ENCODE data around the gene AP4S1. TPM values are rescaled to one million over a fixed set of nuclear protein-coding genes. Genes with fewer than 3 reads are reported as not detected.

Gene AP4S1
- total and polyA plus RNA-seq, 2 of the 8 experiments (the other 6 are each of a cell fraction or from before 2014, with no cell fraction given) = 2.8 to 9.9 TPM

DNA sequence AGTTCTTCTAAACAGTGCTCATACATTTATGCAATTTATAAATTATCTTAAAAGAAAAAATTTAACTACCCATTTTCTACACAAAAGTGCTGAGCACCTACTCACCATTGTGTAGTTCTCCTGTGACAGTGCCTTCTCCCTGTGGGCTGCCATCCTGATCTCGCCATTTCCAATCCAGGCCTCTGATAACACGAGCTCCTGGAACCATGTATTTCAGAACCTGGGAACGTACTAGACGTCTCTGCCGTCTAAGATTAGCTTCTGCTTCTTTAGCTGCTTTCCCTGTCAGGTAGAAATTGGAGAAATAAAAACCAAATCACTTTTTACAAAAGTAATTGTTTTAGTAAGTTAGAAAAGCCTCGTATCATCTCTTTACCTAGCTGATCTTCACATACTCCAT lies 107.7 kb downstream of the AP4S1 start:
- no peaks in the 10 kb centered on the region for H3K23me2 ChIP-seq (ENCODE audit: low read depth, low read length)
- H3K79me2 ChIP-seq (ENCODE audit: control insufficient read depth in 1 of 2, insufficient read depth in 2 of 2, low read length in 2 of 2) = no peaks in the 10 kb centered on the region
- no peak overlapping the region for H2BK15ac ChIP-seq (ENCODE audit: low read length)
- H2AK5ac ChIP-seq (ENCODE audit: low read depth, low read length) = no peak overlapping the region
- peaks cover 2 to 76% (median 26%) of the 10 kb centered on the region in 4 experiments; a peak in 7 of 8 replicates for H3K36me3 ChIP-seq (ENCODE audit: control insufficient read depth in 2 of 4, insufficient read depth in 4 of 4, low read length in 3 of 4)
- H3K27me3 ChIP-seq (replicated peaks in 1 of 4; ENCODE audit: control insufficient read depth in 3 of 4, extremely low read depth in 1 of 4, insufficient read depth in 3 of 4, low read length in 3 of 4) = no peaks in the 10 kb centered on the region
- no peak overlapping the region for H4K5ac ChIP-seq (ENCODE audit: insufficient read length, low read depth, low read length)
- H4K20me1 ChIP-seq (replicated peaks in 1 of 2; ENCODE audit: control insufficient read depth in 1 of 2, insufficient read depth in 2 of 2, low read length in 2 of 2) = peaks cover 0 to 4% of the 10 kb centered on the region in 2 experiments
- H3K4me1 ChIP-seq (replicated peaks in 1 of 4; ENCODE audit: control insufficient read depth in 3 of 4, insufficient read depth in 4 of 4, low read length in 3 of 4) = no peaks in the 10 kb centered on the region
- H3K9me3 ChIP-seq (ENCODE audit: insufficient read depth in 2 of 2, low read depth in 1 of 2, low read length in 1 of 2) = no peaks in the 10 kb centered on the region
- CTCF ChIA-PET (ENCODE audit: partially characterized antibody) = interaction anchor here (1.2 kb wide), 1 partner anchor 165 kb away, joined by 3 read pairs; no protein-coding TSS in a partner anchor
- H3K4me3 ChIP-seq (ENCODE audit: extremely low read depth in 1 of 4, insufficient read depth in 2 of 4, low read depth in 3 of 4, low read length in 4 of 4) = no peak overlapping the region
- no peak overlapping the region for H3K18ac ChIP-seq (ENCODE audit: extremely low read depth, low read length)
- H3K9ac ChIP-seq (replicated peaks in 1 of 4; ENCODE audit: extremely low read depth in 1 of 4, low read depth in 3 of 4, low read length in 3 of 4) = no peak overlapping the region
- no peak overlapping the region for H4K8ac ChIP-seq (ENCODE audit: extremely low read depth, insufficient read depth, low read length)
- WGBS, 2 experiments (ENCODE audit: extremely low coverage in 1 of 2, insufficient coverage in 1 of 2, insufficient read length in 1 of 2, insufficient replicate concordance in 2 of 2, low coverage in 1 of 2, low lambda C conversion rate in 2 of 2, missing lambda C conversion rate in 1 of 2) = 94% methylated on average over 6 of the region's 6 CpGs; no CpG with 5 or more reads in 1 of the 2 experiments
- no peak overlapping the region for H3K4ac ChIP-seq (replicated peaks; ENCODE audit: insufficient read length, low read depth, low read length)
- no peak overlapping the region for H2BK20ac ChIP-seq (ENCODE audit: low read length)
- DNase-seq (ENCODE audit: low read depth in 1 of 2, low spot score in 2 of 2) (no peak), FAIRE-seq (no peak)
- H3K14ac ChIP-seq (ENCODE audit: insufficient read length) = no peak overlapping the region
- POLR2A ChIA-PET (ENCODE audit: partially characterized antibody) = interaction anchor here (0.6 kb wide), 1 partner anchor 192 kb away, joined by 3 read pairs; no protein-coding TSS in a partner anchor
- no peak overlapping the region for H3K27ac ChIP-seq (ENCODE audit: low read depth, low read length)
- H4K91ac ChIP-seq (replicated peaks; ENCODE audit: insufficient read length, low read length) = no peak overlapping the region
- no peak overlapping the region for H2BK12ac ChIP-seq (ENCODE audit: low read depth, low read length)
- no peak overlapping the region for H2BK5ac ChIP-seq (ENCODE audit: low read depth, low read length)
- no peaks in the 10 kb centered on the region for H3K79me1 ChIP-seq (ENCODE audit: low read depth, low read length)
- TF ChIP-seq HDAC6 (IDR thresholded peaks at IDR 0.05; ENCODE audit: low read depth, low read length) (no peak), SP4 (IDR thresholded peaks at IDR 0.05; ENCODE audit: low read length) (no peak)
- H2AFZ ChIP-seq (ENCODE audit: low read length) = no peak overlapping the region
- H3K56ac ChIP-seq (replicated peaks; ENCODE audit: insufficient read length, low read depth, low read length) = no peak overlapping the region
- H3K4me2 ChIP-seq (ENCODE audit: insufficient read depth in 1 of 2, low read depth in 2 of 2, low read length in 2 of 2) = no peak overlapping the region
- no peak overlapping the region for H2BK120ac ChIP-seq (replicated peaks; ENCODE audit: low read depth, low read length)
- no peak overlapping the region for H3K23ac ChIP-seq (ENCODE audit: insufficient read length)
